NCI-H446 treated with DMSO at 0.1 percent for 48 hours (cell line): ENCODE measurements around the gene TBC1D1.
"Not testable (repeated sequence)": the region's sequence is repeated elsewhere in the genome, so short reads cannot be mapped to it uniquely, and the experiment has no call there.

ENCODE experiments used
- DNase-seq: peaks from one replicate; lab custom pipeline; 2025; lab: John Stamatoyannopoulos, UW

TBC1D1 gene

GRCh38 chr4:37891260-37892159 is 626 bp downstream of the TBC1D1 start:
- DNase-seq, result no peak

- DNase-seq, result no peak
These were observed 1.8 kb downstream of the TBC1D1 start for GRCh38 chr4:37892641-37893040.

DNA sequence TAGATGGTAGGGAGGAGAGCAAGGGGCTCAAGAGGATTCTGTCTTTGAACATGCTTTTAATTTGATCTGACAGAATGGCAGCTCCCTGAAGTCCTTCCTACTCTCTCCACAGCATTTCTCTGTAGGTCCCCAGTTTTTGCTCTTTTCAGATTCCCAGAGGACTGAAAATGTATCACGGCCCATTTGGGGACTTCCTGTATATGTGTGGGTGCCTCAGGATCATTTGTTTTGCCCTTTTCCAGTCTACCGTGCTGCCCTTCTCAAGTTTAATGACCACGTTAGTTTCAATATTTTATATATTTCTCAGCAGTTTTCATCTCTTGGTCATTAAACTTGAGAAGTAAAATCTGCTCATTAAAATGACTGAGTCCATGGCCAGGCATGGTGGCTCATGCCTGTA is 2.3 kb downstream of the TBC1D1 start:
- no peak for DNase-seq

DNA sequence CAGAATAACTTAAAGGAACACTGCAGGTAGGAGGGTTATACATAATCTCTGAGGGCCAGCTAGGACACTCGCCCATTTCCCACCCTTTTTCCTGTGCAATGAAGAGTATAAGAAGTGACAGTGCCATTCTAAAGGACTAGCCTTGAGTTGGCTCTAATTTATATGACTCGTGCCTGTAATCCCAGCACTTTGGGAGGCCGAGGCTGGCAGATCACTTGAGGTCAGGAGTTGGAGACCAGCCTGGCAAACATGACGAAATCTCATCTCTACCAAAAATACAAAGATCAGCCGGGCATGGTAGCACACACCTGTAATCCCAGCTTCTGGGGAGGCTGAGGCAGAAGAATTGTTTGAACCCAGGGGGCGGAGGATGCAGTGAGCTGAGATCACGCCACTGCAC is 4.4 kb downstream of the TBC1D1 start:
- no peak for DNase-seq

DNA sequence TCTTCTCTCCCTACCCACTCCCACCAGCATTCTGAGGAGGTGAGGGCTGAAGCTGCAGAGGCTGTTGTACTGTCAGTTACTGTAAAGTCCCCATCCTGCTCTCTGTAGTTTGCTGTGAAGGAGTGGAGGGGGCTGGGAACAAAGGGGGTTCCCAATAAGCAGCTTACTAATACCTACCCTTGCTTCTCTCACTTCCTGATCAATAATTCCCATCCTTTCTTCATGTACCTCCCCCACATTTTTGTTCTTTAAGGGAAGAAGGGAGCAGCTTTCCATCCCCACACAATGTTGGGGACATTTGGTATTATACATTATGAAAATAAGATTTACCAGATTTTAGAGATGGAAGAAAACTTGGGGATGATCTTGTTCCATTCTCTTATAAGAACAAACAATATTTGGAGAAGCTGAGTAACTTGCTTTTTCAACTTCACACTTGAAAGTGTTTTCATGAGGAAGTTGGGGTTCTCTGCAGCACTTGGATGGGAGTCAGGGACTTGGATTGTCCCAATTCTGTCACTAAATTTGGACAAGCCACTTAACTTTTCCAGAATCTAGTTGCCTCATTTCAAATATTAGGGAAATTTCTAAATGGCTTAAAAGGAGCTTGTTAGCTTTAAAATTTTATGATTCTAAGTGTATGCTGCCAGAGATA is 5.4 kb downstream of the TBC1D1 start:
- DNase-seq, result no peak

- DNase-seq, result no peak
These were observed 11.3 kb downstream of the TBC1D1 start for GRCh38 chr4:37902212-37902611.

DNA sequence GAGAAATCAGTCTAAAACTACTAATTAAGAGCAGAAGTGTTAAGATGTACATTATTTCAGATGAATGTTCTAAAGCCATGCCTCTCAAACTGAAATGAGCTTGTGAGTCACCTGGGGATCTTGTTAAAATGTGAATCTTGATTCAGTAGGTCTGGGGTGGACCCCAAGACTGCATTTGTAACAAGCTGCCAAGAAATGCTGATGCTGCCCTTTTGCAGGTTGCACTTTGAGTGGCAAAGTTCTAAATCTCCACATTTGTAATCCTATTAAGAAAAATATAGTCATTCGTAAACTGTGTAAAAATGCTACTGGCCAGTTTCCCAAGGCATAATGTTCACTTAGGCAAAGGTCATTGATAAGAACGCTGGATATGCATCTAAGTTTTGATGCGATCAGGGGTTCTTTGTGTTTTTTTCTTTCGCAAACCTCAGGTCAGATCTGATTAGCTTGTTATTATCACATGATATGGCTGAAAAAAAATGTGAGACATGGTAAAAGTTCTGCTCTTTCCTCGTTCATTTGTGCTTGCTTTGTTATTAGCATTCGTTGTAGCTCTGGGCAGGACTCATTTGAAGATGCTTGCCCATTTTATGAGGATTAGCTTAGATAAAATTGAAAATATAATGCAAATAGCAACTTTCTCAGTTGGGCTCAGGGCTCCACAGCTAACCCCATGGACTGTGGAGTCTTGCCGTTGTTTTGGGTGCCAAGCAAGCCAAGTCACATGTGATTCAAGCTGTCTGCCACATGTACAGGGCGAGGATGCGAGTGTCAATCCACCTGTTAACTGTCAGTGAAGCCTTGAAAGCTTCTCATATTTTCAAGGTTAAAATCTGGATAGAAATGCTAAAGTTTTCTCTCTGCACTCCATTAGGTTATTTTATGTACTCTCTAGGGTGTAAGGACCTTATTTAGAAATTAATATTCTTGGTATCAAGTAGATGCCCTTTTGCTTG is 12.1 kb downstream of the TBC1D1 start:
- DNase-seq, result no peak

DNA sequence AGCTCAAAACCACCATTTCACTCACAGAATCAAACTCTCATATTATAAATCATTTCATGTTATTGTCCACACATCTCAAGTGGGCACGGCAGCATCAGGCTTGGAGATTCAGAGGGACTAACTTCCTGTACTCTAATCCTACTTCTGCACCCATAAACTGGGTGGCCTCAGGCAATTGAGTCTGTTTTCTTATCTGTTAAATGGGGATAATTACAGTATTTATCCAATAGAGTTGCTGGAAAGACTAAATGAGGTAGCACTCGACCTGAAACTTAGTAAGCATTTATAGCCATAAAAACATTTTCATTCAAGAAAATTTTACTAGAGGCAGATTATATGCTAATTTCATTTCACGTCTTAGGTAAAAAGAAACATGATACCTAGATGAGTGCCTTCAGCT is 13.0 kb downstream of the TBC1D1 start:
- DNase-seq, result no peak

GRCh38 chr4:37904824-37905223 is 13.9 kb downstream of the TBC1D1 start:
- peak; percentile 39 for DNase-seq

DNA sequence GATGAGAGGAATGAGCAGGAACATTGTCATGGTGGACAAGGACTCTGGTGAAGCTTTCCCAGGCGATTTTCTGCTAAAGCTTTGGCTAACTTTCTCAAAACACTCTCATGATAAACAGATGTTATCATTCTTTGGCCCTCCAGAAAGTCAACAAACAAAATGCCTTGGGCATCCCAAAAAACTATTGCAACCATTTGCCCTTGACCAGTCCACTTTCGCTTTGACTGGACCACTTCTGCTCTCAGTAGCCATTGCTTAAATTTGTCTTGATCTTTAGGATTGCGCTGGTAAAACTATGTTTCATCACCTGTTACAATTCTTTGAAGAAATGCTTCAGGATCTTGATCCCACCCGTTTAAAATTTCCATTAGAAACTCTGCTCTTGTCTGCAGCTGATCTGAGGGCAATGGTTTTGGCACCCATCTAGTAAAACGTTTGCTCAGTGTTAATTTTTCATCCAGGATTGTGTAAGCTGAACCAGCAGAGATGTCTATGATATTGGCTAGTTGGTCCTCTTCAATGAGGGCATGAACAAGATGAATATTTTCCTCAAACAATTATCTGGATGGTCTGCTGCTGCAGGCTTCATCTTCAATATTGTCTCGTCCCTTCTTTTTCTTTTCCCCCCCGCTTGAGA is 14.8 kb downstream of the TBC1D1 start:
- DNase-seq, result no peak

DNA sequence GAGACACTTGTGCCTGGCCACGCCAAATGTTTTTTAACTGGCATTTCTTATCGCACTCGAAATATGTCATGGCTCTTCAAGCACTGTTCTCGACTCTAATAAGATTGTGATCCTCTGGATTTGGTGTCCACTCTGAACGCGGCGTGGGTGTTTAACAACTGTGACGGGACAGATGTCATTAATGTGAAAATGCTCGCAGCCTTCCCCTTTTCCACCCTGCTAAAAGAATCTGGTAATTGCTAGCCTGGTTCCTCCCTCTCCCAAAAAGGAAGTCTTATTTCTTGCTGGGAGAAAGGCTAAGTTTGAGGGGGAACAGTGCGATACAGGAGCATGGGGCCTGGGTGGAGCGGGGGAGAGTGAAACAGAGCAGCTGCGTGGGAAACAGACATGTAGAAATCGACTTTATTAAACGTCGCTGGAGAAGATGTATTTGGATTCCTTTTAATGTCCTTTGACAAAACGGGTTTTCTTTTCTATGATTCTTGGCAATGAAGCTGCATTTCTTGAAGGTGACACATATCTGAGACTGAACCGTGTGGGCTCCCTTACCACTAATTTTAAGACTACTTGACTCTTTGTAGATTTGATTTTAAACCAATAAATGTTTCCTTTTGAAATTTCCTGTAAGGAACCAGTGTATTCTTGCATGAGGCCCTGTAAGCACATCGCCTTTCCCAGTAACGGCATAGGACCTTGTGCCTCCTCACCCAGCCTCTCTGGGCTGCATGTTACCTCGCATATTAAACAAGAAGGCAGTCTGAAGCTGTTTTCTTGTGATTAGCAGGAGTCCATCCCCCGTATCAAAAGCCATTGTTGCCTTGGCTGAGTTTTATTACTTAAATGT is 17.8 kb downstream of the TBC1D1 start:
- no peak for DNase-seq

DNA sequence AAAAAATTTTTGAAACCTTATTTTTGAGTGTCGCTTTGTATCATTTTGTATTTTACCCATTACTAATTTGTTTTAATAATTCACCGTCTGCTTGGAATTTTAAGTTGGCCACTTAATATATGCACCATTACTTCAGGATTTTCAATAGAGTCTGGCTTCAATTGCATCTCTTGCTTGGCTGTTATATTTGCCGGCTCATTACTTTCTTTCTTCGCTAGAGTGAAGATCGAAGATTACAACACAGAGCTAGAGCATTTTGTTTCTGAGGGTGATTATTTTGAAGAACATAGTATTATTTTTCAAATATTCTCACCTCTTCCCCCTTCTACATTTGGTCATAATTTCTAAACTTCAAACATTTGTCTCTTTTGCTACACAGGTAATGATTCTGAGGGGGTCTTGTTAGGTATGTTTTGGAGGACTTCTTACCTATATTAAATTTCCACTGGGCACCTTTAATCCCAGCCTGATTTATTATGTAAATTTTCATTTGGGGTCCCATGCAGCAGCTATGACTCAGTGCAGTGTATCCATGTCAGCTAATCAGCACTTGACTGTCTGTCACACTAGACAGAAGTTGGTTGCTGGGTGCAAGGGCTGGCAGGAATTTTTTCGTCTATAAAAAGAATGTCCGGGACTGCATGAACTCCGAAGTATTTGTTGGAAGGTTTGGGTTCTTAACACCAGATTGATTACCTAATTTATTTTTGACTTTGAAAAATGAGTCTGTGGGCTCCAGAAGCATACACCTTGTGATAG is 18.6 kb downstream of the TBC1D1 start:
- peak; percentile 56 for DNase-seq

- no peak for DNase-seq
These were observed 19.2 kb downstream of the TBC1D1 start for GRCh38 chr4:37910091-37910486.

DNA sequence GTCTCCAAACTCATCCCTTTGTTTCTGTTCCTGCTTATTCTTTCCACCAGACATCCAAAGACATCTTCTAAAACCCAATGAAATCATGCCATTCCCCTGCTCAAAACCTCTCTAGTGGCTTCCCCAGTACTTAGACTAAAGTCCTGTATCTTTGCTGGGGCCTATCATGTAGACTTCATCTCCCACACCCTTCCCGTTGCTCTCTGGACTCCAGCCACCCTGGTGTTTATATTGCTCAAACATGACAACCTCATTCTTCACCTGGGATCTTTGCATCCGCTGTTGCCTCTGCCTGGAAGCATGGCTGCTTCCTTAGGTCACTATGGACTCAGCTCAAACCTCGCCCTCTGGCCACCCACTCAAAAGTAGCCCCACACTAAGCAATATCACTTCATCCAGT is 23.7 kb downstream of the TBC1D1 start:
- no peak for DNase-seq

GRCh38 chr4:37917388-37917787 is 26.5 kb downstream of the TBC1D1 start:
- peak; percentile 47 for DNase-seq

DNA sequence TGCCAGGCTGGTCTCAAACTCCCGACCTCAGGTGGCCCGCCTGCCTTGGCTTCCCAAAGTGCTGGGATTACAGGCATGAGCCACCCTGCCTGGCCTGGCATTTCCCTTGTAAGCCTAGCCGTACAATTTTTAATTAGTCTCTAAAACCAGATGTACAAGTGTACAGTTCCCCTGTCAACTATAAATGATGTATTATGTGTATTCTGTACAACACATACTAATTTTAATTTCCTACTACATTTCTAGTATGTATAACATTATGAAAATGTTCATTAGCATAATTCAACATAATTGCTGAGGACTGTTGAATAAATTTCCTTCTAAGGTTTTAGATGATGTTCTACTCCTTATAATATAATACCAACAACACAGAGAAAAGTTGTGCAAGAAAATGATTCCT is 27.8 kb downstream of the TBC1D1 start:
- no peak for DNase-seq

- DNase-seq, result no peak
These were observed 31.4 kb downstream of the TBC1D1 start for GRCh38 chr4:37922328-37922727.

- DNase-seq, result not testable (repeated sequence)
These were observed 32.2 kb downstream of the TBC1D1 start for GRCh38 chr4:37923089-37923488.

DNA sequence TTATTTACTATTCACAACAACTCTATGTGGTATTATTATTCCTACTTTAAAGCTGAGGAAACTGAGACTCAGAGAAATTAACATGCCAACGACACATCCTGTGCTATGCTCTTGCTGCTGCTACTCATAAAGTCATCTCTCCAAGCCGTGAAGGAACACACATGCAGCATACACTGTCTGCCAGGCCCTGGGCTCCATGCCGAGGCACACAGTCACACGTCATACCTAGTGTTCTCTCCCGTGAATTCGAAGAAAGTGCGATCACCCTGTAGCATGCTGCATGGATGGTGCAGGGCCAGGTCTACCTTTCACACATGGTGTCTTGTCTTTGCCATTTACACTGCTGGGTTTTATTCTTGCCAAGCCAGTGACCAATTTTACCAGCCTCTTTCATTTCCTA is 34.1 kb downstream of the TBC1D1 start:
- DNase-seq, result no peak

GRCh38 chr4:37927434-37927833 is 36.5 kb downstream of the TBC1D1 start:
- no peak for DNase-seq
